NCI-H82 treated with DMSO at 0.1 percent for 48 hours (cell line): ENCODE data around the gene CDC42BPA.
"Not testable (repeated sequence)": the region's sequence is repeated elsewhere in the genome, so short reads cannot be mapped to it uniquely, and the experiment has no call there.

Source experiments
- DNase-seq: peaks from one replicate; lab custom pipeline; 2025; ENCODE audit not compliant: unreplicated experiment; lab: John Stamatoyannopoulos, UW

The CDC42BPA gene

DNA sequence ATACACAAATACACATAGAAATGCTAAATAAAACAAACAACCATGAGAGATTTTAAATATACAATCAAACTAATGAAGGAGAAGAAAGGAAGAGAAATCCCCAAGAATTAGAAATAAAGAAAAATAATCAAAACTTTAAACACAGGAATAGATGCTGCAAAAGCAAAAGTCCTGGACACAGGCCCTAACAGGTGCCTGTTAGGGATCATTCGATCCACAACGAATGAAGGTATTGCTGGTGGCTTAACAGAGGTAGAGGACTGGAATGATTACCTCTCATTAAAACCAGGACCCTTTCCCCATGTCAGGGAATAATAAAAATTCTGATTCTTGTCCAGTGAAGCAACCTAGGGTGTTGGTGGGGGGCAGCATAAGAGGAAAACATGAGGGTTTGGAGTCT lies 56.8 kb downstream of the CDC42BPA start:
- DNase-seq = no peak

DNA sequence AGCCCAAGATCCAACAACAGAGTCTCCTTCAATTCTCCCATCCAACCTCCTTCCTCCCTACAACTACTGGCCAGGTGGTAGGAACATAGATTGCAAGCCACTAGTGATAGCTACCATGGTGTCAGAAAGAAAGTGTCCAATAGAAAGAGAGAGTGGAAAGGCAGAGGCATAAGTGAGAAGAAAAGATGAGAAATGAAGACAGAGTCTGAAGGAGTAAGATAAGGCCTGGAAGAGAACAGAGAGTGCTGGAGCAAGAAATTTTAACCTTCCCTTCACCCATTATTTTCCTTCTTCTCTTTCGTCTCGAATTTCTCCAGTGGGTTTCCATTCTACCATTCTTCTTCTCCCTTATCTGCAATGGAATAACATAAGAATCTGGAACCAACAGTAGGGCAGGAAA lies 57.9 kb downstream of the CDC42BPA start:
- no peak for DNase-seq

- DNase-seq = no peak
Observed at GRCh38 chr1:227257964-227258363, 60.3 kb downstream of the CDC42BPA start.

- no peak for DNase-seq
Observed at GRCh38 chr1:227255086-227255732, 63.1 kb downstream of the CDC42BPA start.

DNA sequence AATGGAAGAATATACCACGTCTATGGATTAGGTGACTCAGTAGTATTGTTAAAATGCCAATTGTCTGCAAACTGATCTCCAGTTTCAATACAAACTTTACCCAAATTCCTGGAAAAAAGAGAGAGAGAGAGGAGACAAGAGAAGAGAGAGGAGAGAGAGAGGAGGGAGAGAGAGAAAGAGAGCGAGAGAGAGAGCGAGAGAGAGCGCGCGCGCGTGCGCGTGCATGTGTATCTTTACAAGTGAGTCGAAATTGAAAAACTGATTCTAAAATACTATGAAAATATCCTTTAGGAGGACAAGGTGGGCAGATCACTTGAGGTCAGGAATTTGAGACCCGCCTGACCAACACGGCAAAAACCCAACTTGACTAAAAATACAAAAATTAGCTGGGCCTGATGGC lies 65.2 kb downstream of the CDC42BPA start:
- no peak for DNase-seq

DNA sequence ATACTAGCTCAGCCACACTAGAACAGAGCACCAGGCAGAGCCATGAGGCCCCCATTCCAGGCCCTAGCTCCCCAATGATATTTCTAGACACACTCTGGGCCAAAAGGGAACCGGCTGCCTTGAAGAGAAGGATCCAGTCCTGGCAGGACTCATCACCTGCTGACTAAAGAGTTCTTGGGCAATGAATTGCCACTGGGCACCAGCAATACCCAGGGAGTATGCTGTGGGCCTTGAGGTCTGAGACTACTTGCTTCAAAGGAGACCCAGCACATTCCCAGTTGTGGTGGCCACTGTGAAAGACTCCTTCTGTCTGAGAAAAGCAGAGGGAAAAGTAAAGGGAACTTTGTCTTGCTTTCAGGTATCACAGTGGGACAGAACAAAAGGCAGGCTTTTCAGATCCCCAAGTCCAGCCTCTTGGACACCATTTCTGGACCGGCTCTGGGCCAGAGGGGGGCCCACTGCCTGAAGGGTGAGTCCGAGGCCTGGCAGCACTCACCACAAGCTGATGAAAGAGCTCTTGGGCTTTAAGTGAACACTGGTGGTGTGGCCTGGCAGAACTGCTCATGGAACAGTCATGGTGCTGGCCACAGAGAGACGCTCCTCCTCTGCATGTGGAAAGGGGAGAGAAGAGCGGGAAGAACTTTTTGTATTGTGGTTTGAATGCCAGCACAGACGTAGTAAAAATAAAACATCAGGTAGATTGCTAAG lies 72.5 kb downstream of the CDC42BPA start:
- no peak for DNase-seq

DNA sequence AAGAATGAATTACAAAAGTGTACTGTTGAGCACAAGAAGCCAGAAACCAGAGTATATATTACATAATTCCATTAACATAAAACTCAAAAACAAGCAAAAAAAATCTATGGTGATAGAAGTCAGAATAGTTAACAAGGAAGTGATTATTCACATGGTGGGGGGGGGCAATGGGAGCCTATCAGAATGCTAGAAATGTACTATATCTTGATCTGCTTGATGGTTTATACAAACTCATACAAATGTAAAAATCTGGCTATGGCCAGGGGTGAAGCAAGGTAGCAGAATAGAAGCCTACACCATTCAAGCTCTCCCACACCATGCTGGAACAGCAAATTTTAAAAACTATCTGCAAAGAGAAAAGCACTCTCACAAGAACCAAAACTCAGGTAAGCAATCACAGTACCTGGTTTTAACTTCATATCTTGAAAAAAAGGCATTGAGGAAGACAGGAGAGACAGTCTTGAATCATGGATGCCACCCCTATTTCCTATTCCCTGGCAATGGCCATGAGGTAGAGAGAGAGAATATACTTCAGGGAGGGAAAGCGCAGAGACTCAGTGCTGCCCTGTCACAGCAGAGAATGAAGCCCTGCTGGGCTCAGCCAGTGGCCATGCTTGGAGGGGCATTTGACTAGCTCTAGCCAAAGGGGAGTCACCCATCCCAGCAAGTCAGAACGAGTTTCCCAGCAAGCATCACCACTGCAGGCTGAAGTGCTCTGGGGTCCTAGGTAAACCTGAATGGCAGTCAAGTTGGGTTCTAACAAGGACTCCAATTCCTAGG lies 73.8 kb downstream of the CDC42BPA start:
- DNase-seq = no peak

DNA sequence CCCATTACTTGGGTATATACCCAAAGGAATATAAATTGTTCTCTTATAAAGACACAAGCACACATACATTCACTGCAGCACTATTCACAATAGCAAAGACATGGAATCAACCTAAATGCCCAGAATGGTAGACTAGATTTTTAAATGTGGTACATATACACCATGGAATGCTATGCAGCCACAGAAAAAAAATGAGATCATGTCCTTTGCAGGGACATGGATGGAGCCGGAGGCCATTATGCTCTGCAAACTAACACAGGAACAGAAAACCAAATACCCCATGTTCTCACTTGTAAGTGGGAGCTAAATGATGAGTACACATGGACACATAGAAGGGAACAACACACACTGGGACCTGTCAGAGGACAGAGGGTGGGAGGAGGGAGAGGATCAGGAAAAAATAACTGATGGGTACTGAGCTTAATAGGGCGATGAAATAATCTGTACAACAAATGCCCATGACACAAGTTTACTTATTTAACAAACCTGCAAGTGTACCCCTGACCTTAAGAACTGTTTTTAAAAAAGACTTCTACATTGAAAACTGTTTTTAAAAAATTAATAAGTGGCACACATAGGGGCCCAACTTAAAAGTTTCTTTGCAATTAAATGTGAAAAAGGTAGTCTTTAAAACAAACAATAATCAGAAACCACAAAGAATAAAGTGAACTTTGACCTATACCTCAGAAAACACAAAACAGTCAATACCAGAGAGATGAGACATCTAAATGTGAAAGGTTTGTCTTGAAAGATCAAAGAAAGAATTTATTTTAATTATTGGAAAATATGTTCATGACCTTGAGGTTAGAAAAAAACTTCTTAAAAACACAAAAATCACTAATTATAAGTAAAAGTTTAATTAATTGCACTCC lies 75.2 kb downstream of the CDC42BPA start:
- no peak for DNase-seq

DNA sequence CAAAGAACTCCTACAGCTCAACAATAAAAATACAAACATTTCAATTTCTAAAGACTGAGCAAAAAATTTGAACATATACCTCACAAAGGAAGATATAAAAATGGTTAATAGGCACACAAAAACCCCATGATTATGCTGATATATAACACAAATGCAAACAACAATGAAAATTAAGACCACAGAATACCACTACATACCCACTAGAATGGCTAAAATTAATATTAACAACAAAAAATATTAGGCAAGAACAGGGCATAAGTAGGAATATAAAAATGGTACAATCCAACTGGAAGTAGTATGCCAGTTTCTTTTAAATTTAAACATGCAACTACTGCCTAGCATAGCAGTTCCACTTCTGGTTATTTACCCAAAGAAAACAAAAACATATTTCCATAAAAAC lies 77.3 kb downstream of the CDC42BPA start:
- DNase-seq = no peak

DNA sequence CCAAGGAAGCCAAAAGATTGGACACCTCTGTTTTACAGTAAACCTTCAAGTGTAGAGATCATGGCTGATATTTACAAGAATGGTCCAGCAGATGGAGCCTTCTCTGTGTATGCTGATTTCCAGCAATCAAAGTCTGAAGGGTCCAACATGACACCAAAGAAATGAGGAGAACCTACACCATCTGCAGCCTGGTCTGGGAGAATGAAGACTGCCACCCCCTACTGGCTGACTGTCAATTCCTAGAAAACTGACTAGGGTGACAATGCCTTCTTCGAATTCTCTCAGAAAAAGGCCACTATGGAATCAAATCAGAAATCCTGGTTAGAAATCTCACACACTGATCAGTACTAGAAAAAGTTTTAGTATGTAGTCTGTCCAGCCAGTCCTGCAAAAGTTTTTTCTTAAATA lies 83.3 kb downstream of the CDC42BPA start:
- DNase-seq = peak; percentile 61

DNA sequence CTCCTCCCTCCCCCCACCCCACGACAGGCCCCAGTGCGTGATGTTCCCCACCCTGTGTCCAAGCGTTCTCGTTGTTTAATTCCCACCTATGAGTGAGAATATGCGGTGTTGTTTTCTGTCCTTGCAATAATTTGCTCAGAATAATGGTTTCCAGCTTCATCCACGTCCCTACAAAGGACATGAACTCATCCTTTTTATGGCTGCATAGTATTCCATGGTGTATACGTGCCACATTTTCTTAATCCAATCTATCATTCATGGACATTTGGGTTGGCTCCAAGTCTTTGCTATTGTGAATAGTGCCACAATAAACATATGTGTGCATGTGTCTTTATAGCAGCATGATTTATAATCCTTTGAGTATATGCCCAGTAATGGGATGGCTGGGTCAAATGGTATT lies 87.2 kb downstream of the CDC42BPA start:
- DNase-seq = not testable (repeated sequence)

DNA sequence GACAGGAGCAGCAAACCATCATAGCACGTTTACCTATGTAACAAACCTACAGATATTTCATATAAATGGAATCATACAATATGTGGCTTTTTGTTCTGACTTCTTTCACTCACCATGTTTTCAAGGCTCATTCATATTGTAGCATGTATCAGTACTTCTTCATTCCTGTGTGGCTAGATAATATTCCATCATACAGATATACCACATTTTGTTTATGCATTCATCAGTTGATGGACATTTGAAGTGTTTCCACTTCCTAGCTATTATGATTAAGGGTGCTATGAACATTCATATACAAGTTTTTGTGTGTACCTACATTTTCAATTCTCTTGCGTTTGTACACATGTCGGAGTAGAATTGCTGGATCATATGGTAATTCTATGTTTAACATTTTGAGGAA lies 90.1 kb downstream of the CDC42BPA start:
- DNase-seq = no peak

DNA sequence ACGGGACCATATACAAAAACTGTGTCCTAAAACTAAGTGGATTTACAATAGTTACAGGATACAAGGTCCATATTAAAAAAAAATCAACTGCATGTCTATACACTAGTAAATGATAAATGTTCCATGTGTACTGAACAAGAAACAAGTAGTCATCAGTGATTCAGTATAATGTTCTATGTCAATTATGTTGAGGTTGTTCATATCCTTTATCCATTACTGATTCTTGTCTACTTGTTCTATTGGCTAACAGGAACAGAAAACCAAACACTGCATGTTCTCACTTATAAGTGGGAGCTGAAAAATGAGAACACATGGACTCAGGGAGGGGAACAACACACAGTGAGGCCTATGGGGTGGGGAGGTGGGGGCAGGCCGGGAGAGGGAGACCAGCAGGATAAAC lies 90.5 kb downstream of the CDC42BPA start:
- DNase-seq = no peak

GRCh38 chr1:227225715-227226346 lies 92.5 kb downstream of the CDC42BPA start:
- DNase-seq = no peak

- DNase-seq = no peak
Observed at GRCh38 chr1:227223171-227223806, 95.0 kb downstream of the CDC42BPA start.

- no peak for DNase-seq
Observed at GRCh38 chr1:227219715-227220292, 98.5 kb downstream of the CDC42BPA start.

DNA sequence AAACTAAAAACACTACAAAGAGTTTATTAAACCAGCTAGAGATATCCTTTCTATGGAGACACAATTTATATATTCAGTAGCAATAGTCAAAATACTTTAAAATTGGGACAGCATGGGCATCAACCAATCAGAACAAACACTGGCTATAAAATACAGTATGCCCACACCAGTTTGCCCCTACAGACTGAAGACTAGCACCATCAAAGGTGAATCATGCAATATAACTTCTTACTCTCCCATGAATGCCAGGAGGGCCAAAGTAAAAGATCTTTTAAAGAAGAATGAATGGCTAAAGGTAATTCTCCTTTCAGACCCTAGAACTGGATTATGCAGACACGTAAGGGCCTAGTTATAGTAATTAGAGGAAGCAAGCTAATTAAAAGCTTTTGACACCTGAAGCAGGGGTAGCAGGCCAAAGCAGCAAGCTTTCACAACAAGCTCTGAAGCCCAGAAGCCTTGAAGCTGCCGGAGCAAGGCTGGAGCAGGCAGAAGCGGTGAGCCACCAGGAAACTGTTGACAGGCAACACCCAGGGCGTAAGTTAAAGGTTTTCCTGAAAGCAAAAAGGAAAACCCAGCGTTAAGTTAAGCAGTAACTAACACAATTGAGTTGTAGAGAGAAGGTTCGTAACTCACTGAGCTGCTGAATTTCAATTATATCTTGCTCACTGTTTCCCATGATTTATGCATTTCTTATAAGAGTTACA lies 99.3 kb downstream of the CDC42BPA start:
- peak; percentile 7 for DNase-seq

DNA sequence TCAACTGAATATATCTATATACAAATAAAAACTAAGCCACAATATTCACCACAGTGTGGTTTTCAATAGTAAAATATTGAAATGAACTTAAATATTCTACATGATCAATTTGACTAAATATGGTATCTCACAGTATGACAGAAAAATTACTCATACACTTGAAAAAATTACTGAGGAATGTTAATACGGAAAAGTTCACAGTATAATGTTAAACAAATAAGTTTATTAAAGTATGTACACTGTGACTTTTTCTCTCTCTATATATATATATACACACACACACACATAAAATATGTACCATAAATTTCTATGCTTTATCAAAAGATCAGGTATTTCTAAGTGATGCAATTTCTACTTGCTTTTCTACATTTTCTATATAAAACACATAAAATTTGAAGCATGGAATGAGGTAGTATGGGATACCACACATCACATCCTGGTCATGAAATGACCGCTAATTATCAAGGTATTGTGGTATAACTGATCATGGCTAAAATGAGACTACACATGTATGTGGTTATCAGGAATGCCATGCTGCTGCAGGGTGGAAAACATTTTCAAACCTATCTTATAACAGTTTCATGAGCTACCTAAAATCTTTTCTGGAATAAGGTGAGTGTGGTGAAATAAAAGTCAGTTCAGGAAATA lies 102.3 kb downstream of the CDC42BPA start:
- no peak for DNase-seq

GRCh38 chr1:227214207-227214606 lies 104.1 kb downstream of the CDC42BPA start:
- DNase-seq = no peak
